ENCODE data around the gene SH3GL3. TPM values are rescaled to one million over a fixed set of nuclear protein-coding genes. Genes with fewer than 3 reads are reported as not detected.
A peak's percentile ranks its signal among the peaks of the same experiment; 100 is the strongest.

Gene SH3GL3
- polyA plus RNA-seq (2013, experiment 1 of 2): 8.9 TPM
- polyA plus RNA-seq (2013, experiment 2 of 2): 10.1 TPM

DNA sequence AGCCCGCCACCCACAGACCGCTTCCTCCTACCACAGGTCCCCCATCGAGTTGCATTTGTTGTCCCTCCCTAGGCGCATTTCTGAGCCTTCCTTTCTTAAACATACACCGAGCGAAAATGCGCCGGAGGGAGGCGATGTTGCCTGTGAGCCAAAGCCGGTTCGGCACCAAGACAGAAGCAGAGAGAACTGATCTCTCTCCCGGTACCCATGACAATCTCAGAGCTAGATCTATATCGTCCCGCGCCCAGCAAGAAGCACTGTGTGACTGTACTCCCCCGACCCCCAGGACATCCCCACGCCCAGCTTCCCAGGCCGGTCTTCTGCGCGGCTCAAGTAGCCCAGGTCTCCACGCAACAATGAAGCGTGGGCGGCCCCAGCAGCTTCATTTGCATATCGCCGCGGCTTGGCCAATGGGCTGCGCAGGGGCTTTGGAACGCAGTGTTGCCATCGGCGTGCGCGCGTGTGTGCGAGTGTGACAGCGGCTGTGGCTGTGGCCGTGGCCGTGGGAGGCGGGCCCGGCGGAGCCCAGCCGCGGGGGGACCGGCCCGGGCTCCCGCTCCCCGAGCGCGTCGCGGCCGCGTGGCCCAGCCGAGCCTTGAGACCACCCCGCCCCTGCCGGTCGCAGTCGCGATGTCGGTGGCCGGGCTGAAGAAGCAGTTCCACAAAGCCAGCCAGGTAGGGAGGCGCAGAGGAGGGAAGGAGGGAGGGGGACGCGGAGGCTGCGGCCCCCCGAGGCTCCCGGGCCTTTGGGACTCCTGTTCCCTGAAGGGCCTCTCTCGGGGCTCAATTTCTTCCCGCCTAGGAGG is at the start of gene SH3GL3:
Gene SH3GL3 (plus strand): TSS at position 438 of the 806 bp plus-strand sequence. CDS start 193 bp downstream, at position 631.
- Histone ChIP-seq H3K9me3 (ENCODE audit: insufficient read depth, low read depth, low read length) (no peaks in the 10 kb centered on the region), H3K27me3 (ENCODE audit: insufficient read depth, low read length) (peaks cover 29% of the 10 kb centered on the region), H3K36me3 (ENCODE audit: insufficient read depth, low read length) (no peaks in the 10 kb centered on the region), H3K27ac (ENCODE audit: low read depth, low read length) (no peak within 1 kb of the TSS), H3K4me1 (ENCODE audit: insufficient read depth, low read length) (no peaks in the 10 kb centered on the region), H3K9ac (ENCODE audit: low read depth, low read length) (peak within 1 kb of the TSS; percentile 64), H3K4me3 (ENCODE audit: low read length) (peak within 1 kb of the TSS; percentile 52)
- under 1% methylated on average over 68 of the region's 68 CpGs for WGBS

- H3K36me3 ChIP-seq (ENCODE audit: insufficient read depth, low read length): no peaks in the 10 kb centered on the region
- no peak overlapping the region for H3K4me3 ChIP-seq (ENCODE audit: low read length)
- peaks cover 4% of the 10 kb centered on the region; the same call in 1 of the 2 replicates for H3K4me1 ChIP-seq (ENCODE audit: insufficient read depth, low read length)
- H3K9ac ChIP-seq (ENCODE audit: low read depth, low read length): no peak overlapping the region
- H3K27me3 ChIP-seq (ENCODE audit: insufficient read depth, low read length): no peaks in the 10 kb centered on the region
- H3K9me3 ChIP-seq (ENCODE audit: insufficient read depth, low read depth, low read length): no peaks in the 10 kb centered on the region
- 90% methylated on average over 8 of the region's 8 CpGs for WGBS
- H3K27ac ChIP-seq (ENCODE audit: low read depth, low read length): no peak overlapping the region
Observed at GRCh38 chr15:83398626-83399025, 48.5 kb upstream of the SH3GL3 start.

DNA sequence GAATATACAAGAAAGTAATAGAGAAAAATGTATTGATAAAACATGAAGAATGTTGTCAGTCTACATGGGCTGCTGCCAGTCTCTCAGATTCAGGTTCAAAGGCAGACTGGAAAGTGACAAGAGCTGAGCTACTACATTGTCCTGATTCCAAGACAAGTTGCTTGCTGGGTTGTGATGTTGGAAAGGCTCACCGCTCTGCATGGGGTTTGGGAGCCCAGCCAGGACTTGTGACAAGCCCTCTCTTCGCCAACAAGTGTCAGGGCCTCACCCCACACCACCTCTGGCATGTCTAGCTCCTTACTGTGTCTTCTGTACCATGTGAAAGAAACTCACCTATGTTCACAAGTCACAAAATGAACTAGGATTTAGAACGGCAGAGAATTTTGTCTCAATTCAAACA is 43.0 kb upstream of the SH3GL3 start:
- H3K36me3 ChIP-seq (ENCODE audit: insufficient read depth, low read length): no peaks in the 10 kb centered on the region
- no peaks in the 10 kb centered on the region for H3K9me3 ChIP-seq (ENCODE audit: insufficient read depth, low read depth, low read length)
- H3K27ac ChIP-seq (ENCODE audit: low read depth, low read length): no peak overlapping the region
- no peak overlapping the region for H3K4me3 ChIP-seq (ENCODE audit: low read length)
- H3K27me3 ChIP-seq (ENCODE audit: insufficient read depth, low read length): no peaks in the 10 kb centered on the region; the same call in 1 of the 2 replicates
- 99% methylated on average over 3 of the region's 3 CpGs for WGBS
- no peaks in the 10 kb centered on the region for H3K4me1 ChIP-seq (ENCODE audit: insufficient read depth, low read length)
- no peak overlapping the region for H3K9ac ChIP-seq (ENCODE audit: low read depth, low read length)

DNA sequence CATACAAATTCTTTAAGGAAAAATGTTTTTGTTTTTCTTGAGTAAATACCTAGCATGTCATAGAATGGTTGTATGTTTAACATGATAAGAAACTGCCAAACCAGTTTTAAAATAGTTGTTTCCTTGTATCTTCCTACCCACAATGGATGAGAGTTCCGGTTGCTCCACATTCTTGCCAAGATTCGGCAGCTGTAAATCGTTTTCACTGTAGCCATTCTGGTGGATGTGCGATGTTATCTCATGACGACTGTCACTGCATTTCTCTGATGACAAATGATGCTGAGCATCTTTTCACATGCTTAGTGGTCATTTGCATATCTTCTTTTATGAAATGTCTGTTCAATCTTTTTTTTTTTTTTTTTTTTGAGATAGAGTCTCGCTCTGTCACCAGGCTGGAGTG is 36.6 kb upstream of the SH3GL3 start:
- Histone ChIP-seq H3K36me3 (ENCODE audit: insufficient read depth, low read length) (no peaks in the 10 kb centered on the region), H3K27me3 (ENCODE audit: insufficient read depth, low read length) (no peaks in the 10 kb centered on the region), H3K27ac (ENCODE audit: low read depth, low read length) (no peak overlapping the region), H3K4me3 (ENCODE audit: low read length) (no peak overlapping the region), H3K4me1 (ENCODE audit: insufficient read depth, low read length) (no peaks in the 10 kb centered on the region), H3K9me3 (ENCODE audit: insufficient read depth, low read depth, low read length) (no peaks in the 10 kb centered on the region), H3K9ac (ENCODE audit: low read depth, low read length) (no peak overlapping the region)
- WGBS: 95% methylated on average over 6 of the region's 6 CpGs

GRCh38 chr15:83413054-83413719 is 34.0 kb upstream of the SH3GL3 start:
- Histone ChIP-seq H3K27me3 (ENCODE audit: insufficient read depth, low read length) (no peaks in the 10 kb centered on the region), H3K9me3 (ENCODE audit: insufficient read depth, low read depth, low read length) (no peaks in the 10 kb centered on the region), H3K4me1 (ENCODE audit: insufficient read depth, low read length) (no peaks in the 10 kb centered on the region), H3K36me3 (ENCODE audit: insufficient read depth, low read length) (no peaks in the 10 kb centered on the region), H3K4me3 (ENCODE audit: low read length) (no peak overlapping the region), H3K9ac (ENCODE audit: low read depth, low read length) (no peak overlapping the region), H3K27ac (ENCODE audit: low read depth, low read length) (no peak overlapping the region)
- WGBS: 91% methylated on average over 7 of the region's 7 CpGs

DNA sequence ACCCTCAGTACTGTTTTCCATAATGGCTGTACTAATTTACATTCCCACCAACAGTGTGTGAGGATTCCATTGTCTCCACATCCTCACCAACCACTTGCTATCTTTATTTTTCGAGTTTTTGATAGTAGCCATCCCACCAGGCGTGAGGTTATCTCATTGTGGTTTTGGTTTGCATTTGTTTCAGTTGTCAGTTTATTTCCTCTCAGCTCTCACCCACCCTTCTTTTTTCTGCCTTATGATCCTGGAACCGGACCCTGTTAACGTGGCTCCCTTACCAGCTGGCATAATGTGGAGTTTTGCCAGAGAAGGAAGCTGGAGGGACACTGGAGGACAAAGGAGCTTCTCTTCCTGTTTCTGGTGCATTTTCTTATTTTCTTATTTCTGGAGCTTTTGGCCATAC is 25.1 kb upstream of the SH3GL3 start:
- WGBS: 94% methylated on average over 4 of the region's 4 CpGs
- no peak overlapping the region for H3K9ac ChIP-seq (ENCODE audit: low read depth, low read length)
- no peaks in the 10 kb centered on the region for H3K4me1 ChIP-seq (ENCODE audit: insufficient read depth, low read length)
- no peaks in the 10 kb centered on the region for H3K27me3 ChIP-seq (ENCODE audit: insufficient read depth, low read length)
- no peaks in the 10 kb centered on the region for H3K9me3 ChIP-seq (ENCODE audit: insufficient read depth, low read depth, low read length)
- H3K36me3 ChIP-seq (ENCODE audit: insufficient read depth, low read length): no peaks in the 10 kb centered on the region
- no peak overlapping the region for H3K4me3 ChIP-seq (ENCODE audit: low read length)
- no peak overlapping the region for H3K27ac ChIP-seq (ENCODE audit: low read depth, low read length)

GRCh38 chr15:83422541-83422940 is 24.6 kb upstream of the SH3GL3 start:
- H3K4me3 ChIP-seq (ENCODE audit: low read length): no peak overlapping the region
- no peaks in the 10 kb centered on the region for H3K36me3 ChIP-seq (ENCODE audit: insufficient read depth, low read length)
- no peak overlapping the region for H3K27ac ChIP-seq (ENCODE audit: low read depth, low read length)
- no peaks in the 10 kb centered on the region for H3K27me3 ChIP-seq (ENCODE audit: insufficient read depth, low read length)
- no peaks in the 10 kb centered on the region for H3K9me3 ChIP-seq (ENCODE audit: insufficient read depth, low read depth, low read length)
- H3K9ac ChIP-seq (ENCODE audit: low read depth, low read length): no peak overlapping the region
- no peaks in the 10 kb centered on the region for H3K4me1 ChIP-seq (ENCODE audit: insufficient read depth, low read length)
- 86% methylated on average over 2 of the region's 2 CpGs for WGBS

- H3K4me3 ChIP-seq (ENCODE audit: low read length): no peak overlapping the region
- H3K27ac ChIP-seq (ENCODE audit: low read depth, low read length): no peak overlapping the region
- H3K36me3 ChIP-seq (ENCODE audit: insufficient read depth, low read length): no peaks in the 10 kb centered on the region
- no peak overlapping the region for H3K9ac ChIP-seq (ENCODE audit: low read depth, low read length)
- H3K4me1 ChIP-seq (ENCODE audit: insufficient read depth, low read length): no peaks in the 10 kb centered on the region
- no peaks in the 10 kb centered on the region for H3K9me3 ChIP-seq (ENCODE audit: insufficient read depth, low read depth, low read length)
- 93% methylated on average over 6 of the region's 6 CpGs for WGBS
- no peaks in the 10 kb centered on the region for H3K27me3 ChIP-seq (ENCODE audit: insufficient read depth, low read length)
Observed at GRCh38 chr15:83424101-83424500, 23.0 kb upstream of the SH3GL3 start.

- H3K36me3 ChIP-seq (ENCODE audit: insufficient read depth, low read length): no peaks in the 10 kb centered on the region
- H3K27me3 ChIP-seq (ENCODE audit: insufficient read depth, low read length): no peaks in the 10 kb centered on the region
- no peaks in the 10 kb centered on the region for H3K9me3 ChIP-seq (ENCODE audit: insufficient read depth, low read depth, low read length)
- no peaks in the 10 kb centered on the region for H3K4me1 ChIP-seq (ENCODE audit: insufficient read depth, low read length)
- H3K4me3 ChIP-seq (ENCODE audit: low read length): no peak overlapping the region
- H3K9ac ChIP-seq (ENCODE audit: low read depth, low read length): no peak overlapping the region
- no CpG with 5 or more reads among the region's 3 CpGs for WGBS
- no peak overlapping the region for H3K27ac ChIP-seq (ENCODE audit: low read depth, low read length)
Observed at GRCh38 chr15:83430441-83430840, 16.7 kb upstream of the SH3GL3 start.

DNA sequence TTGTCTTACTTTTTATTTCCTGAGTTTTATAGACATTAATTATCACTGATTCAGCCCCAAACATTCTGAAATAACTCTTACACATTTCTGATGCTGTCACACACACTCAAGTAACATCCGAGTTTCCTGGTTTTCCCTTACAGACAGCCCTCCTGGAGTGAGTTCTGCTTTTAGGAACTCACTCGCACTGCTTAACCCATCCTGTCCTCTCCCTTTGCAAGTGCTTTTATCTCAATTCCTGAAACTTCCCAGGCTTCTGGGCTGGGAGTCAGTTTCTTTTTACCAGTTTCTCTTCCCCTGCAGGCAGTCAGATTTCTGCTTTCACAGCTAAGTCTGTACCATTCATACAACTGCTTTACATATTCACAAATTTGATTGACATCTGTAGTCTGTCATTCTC is 15.6 kb upstream of the SH3GL3 start:
- no peak overlapping the region for H3K4me3 ChIP-seq (ENCODE audit: low read length)
- no peaks in the 10 kb centered on the region for H3K36me3 ChIP-seq (ENCODE audit: insufficient read depth, low read length)
- H3K9ac ChIP-seq (ENCODE audit: low read depth, low read length): no peak overlapping the region
- 38% methylated on average over 2 of the region's 2 CpGs for WGBS
- H3K27ac ChIP-seq (ENCODE audit: low read depth, low read length): no peak overlapping the region
- no peaks in the 10 kb centered on the region for H3K9me3 ChIP-seq (ENCODE audit: insufficient read depth, low read depth, low read length)
- H3K27me3 ChIP-seq (ENCODE audit: insufficient read depth, low read length): no peaks in the 10 kb centered on the region
- no peaks in the 10 kb centered on the region for H3K4me1 ChIP-seq (ENCODE audit: insufficient read depth, low read length)

- H3K9ac ChIP-seq (ENCODE audit: low read depth, low read length): no peak overlapping the region
- no peaks in the 10 kb centered on the region for H3K4me1 ChIP-seq (ENCODE audit: insufficient read depth, low read length)
- 92% methylated on average over 8 of the region's 8 CpGs for WGBS
- H3K27me3 ChIP-seq (ENCODE audit: insufficient read depth, low read length): no peaks in the 10 kb centered on the region
- no peak overlapping the region for H3K4me3 ChIP-seq (ENCODE audit: low read length)
- no peak overlapping the region for H3K27ac ChIP-seq (ENCODE audit: low read depth, low read length)
- H3K9me3 ChIP-seq (ENCODE audit: insufficient read depth, low read depth, low read length): no peaks in the 10 kb centered on the region
- no peaks in the 10 kb centered on the region for H3K36me3 ChIP-seq (ENCODE audit: insufficient read depth, low read length)
Observed at GRCh38 chr15:83435202-83435601, 11.9 kb upstream of the SH3GL3 start.

Measured in HUES64 (cell line).